CD4-positive, CD25-positive, alpha-beta regulatory T cell (primary cell): ENCODE measurements around the gene IGSF3. TPM values are rescaled to one million over a fixed set of nuclear protein-coding genes. Genes with fewer than 3 reads are reported as not detected.
"Not testable (repeated sequence)": the region's sequence is repeated elsewhere in the genome, so short reads cannot be mapped to it uniquely, and the experiment has no call there.

Source experiments
- ATAC-seq, 2 donors: fragments of 150-1000 bp; cut with Tn5 transposase; one replicate each; pipeline ENCODE4 v1.10.0; 2021; ENCODE audit warnings: low read depth in 2 of 2, moderate number of reproducible peaks in 2 of 2, moderate library complexity in 1 of 2
- DNase-seq, 3 donors: peaks; one replicate each; pipeline versions ENCODE4 v3.0.0 to v3.0.0-alpha.2; 2012 to 2022; ENCODE audit warnings: mixed read lengths in 1 of 3
- H3K27ac ChIP-seq: one replicate; pipeline ENCODE4 v1.7.0; 2013; ENCODE audit warnings: mild to moderate bottlenecking, low read length; ENCODE audit not compliant: insufficient read depth, poor library complexity, severe bottlenecking
- H3K27me3 ChIP-seq: one replicate; pipeline ENCODE4 v1.7.0; 2013; ENCODE audit warnings: low read length; ENCODE audit not compliant: control insufficient read depth, insufficient read depth
- H3K36me3 ChIP-seq: one replicate; pipeline ENCODE4 v1.7.0; 2013; ENCODE audit warnings: mild to moderate bottlenecking, low read length, moderate library complexity; ENCODE audit not compliant: control insufficient read depth, insufficient read depth
- H3K4me1 ChIP-seq: 2 replicates; pipeline ENCODE4 v1.7.0; 2013; ENCODE audit warnings: mild to moderate bottlenecking, low read length; ENCODE audit not compliant: insufficient read depth, control insufficient read depth, poor library complexity, severe bottlenecking
- H3K4me3 ChIP-seq: one replicate; pipeline ENCODE4 v1.7.0; 2013; ENCODE audit warnings: low read depth, mild to moderate bottlenecking, low read length, moderate library complexity
- H3K9me3 ChIP-seq, 2 experiments: 1 replicate in 1 of 2; 2 replicates in 1 of 2; pipeline ENCODE4 v1.7.0; 2013; ENCODE audit warnings: low read length in 2 of 2, mild to moderate bottlenecking in 1 of 2, moderate library complexity in 1 of 2; ENCODE audit not compliant: control insufficient read depth in 2 of 2
- H3K27ac Mint-ChIP-seq, 3 donors: one replicate each; pipeline ENCODE4 v1.8.0; 2020 to 2022; ENCODE audit warnings: mild to moderate bottlenecking in 3 of 3, mixed read lengths in 3 of 3, moderate library complexity in 2 of 3
- H3K27me3 Mint-ChIP-seq: one replicate; pipeline ENCODE4 v1.8.0; 2022; ENCODE audit warnings: mild to moderate bottlenecking, mixed read lengths
- H3K36me3 Mint-ChIP-seq: one replicate; pipeline ENCODE4 v1.8.0; 2020; ENCODE audit warnings: mixed read lengths
- H3K4me1 Mint-ChIP-seq, 4 donors: one replicate each; pipeline ENCODE4 v1.8.0; 2020 to 2022; ENCODE audit warnings: mixed read lengths in 4 of 4, mild to moderate bottlenecking in 1 of 4
- H3K4me3 Mint-ChIP-seq, 4 donors: one replicate each; pipeline ENCODE4 v1.8.0; 2020 to 2022; ENCODE audit warnings: mild to moderate bottlenecking in 4 of 4, mixed read lengths in 4 of 4, moderate library complexity in 3 of 4
- H3K9me3 Mint-ChIP-seq, 7 donors: one replicate each; pipeline ENCODE4 v1.8.0; 2020 to 2022; ENCODE audit warnings: mixed read lengths in 7 of 7, mild to moderate bottlenecking in 3 of 7, moderate library complexity in 2 of 7
- polyA plus RNA-seq, 4 donors: library from polyadenylated mRNA; unstranded; fragments of 300-500 nt; fragmentation: Illumina TruSeq; gene quantifications; one replicate each; pipeline ENCODE4 v1.2.3, GENCODE V29; 2021
- total RNA-seq: library from RNA; stranded (reverse); gene quantifications from one replicate; pipeline ENCODE4 v1.2.3, GENCODE V29; 2022

The IGSF3 gene
- total and polyA plus RNA-seq, 5 donors from 2014 or later: 0.03 to 0.42 (median 0.21) TPM; not detected in 1

- Histone ChIP-seq H3K4me3 (peak overlapping the region; percentile 98), H3K27ac (peak overlapping the region; percentile 93), H3K9me3 (no peaks in the 10 kb centered on the region), H3K4me1 (peaks cover 43% of the 10 kb centered on the region), H3K27me3 (no peaks in the 10 kb centered on the region), H3K36me3 (no peaks in the 10 kb centered on the region)
- H3K9me3 Mint-ChIP-seq: peaks cover 0 to 2% (median 0%) of the 10 kb centered on the region in 7 donors
- H3K4me3 Mint-ChIP-seq: peak overlapping the region; percentile 95 to 100 (median 96)
- H3K36me3 Mint-ChIP-seq: peaks cover 5% of the 10 kb centered on the region
- peaks cover 28 to 74% (median 44%) of the 10 kb centered on the region in 4 donors for H3K4me1 Mint-ChIP-seq
- ATAC-seq (peak; percentile 9 to 11), DNase-seq (peak; percentile 43 to 62 (median 50))
- H3K27ac Mint-ChIP-seq: peak overlapping the region; percentile 91 to 95 (median 95)
- H3K27me3 Mint-ChIP-seq: no peaks in the 10 kb centered on the region
Observed at GRCh38 chr1:116569776-116570357, 97.7 kb downstream of the IGSF3 start.

GRCh38 chr1:116569381-116569670 lies 98.2 kb downstream of the IGSF3 start:
- Mint-ChIP-seq H3K27me3 (no peaks in the 10 kb centered on the region), H3K36me3 (peaks cover 9% of the 10 kb centered on the region), H3K9me3 (peaks cover 0 to 3% (median 0%) of the 10 kb centered on the region in 7 donors), H3K4me1 (peaks cover 28 to 74% (median 46%) of the 10 kb centered on the region in 4 donors), H3K4me3 (peak overlapping the region; percentile 95 to 100 (median 96)), H3K27ac (peak overlapping the region; percentile 77 to 95 (median 95))
- H3K27ac ChIP-seq: peak overlapping the region; percentile 93
- H3K9me3 ChIP-seq: no peaks in the 10 kb centered on the region
- peaks cover 43% of the 10 kb centered on the region for H3K4me1 ChIP-seq
- no peaks in the 10 kb centered on the region for H3K36me3 ChIP-seq
- DNase-seq (no peak), ATAC-seq (no peak)
- H3K4me3 ChIP-seq: peak overlapping the region; percentile 98
- no peaks in the 10 kb centered on the region for H3K27me3 ChIP-seq

- no peaks in the 10 kb centered on the region for H3K36me3 ChIP-seq
- H3K27ac ChIP-seq: peak overlapping the region; percentile 93
- Mint-ChIP-seq H3K4me1 (peaks cover 28 to 76% (median 50%) of the 10 kb centered on the region in 4 donors), H3K4me3 (peak overlapping the region; percentile 95 to 100 (median 96)), H3K36me3 (peaks cover 12% of the 10 kb centered on the region), H3K9me3 (peaks cover 0 to 6% (median 0%) of the 10 kb centered on the region in 7 donors), H3K27ac (peak overlapping the region; percentile 77 to 95 (median 95)), H3K27me3 (no peaks in the 10 kb centered on the region)
- no peak for ATAC-seq
- peak overlapping the region; percentile 98 for H3K4me3 ChIP-seq
- no peak for DNase-seq
- H3K27me3 ChIP-seq: no peaks in the 10 kb centered on the region
- H3K4me1 ChIP-seq: peaks cover 43% of the 10 kb centered on the region
- H3K9me3 ChIP-seq: peaks cover 0 to 2% of the 10 kb centered on the region in 2 experiments
Observed at GRCh38 chr1:116568662-116569380, 98.7 kb downstream of the IGSF3 start.

- Histone ChIP-seq H3K27me3 (no peaks in the 10 kb centered on the region), H3K4me1 (peaks cover 43% of the 10 kb centered on the region), H3K27ac (peak overlapping the region; percentile 93), H3K36me3 (peaks cover 4% of the 10 kb centered on the region), H3K4me3 (peak overlapping the region; percentile 98), H3K9me3 (peaks cover 0 to 8% of the 10 kb centered on the region in 2 experiments)
- peaks cover 29 to 73% (median 50%) of the 10 kb centered on the region in 4 donors for H3K4me1 Mint-ChIP-seq
- peaks cover 0 to 7% (median 0%) of the 10 kb centered on the region in 7 donors for H3K9me3 Mint-ChIP-seq
- DNase-seq: no peak
- H3K27ac Mint-ChIP-seq: peak overlapping the region; percentile 91 to 95 (median 95)
- H3K27me3 Mint-ChIP-seq: no peaks in the 10 kb centered on the region
- H3K4me3 Mint-ChIP-seq: peak overlapping the region; percentile 95 to 100 (median 96)
- peaks cover 12% of the 10 kb centered on the region for H3K36me3 Mint-ChIP-seq
- no peak for ATAC-seq
Observed at GRCh38 chr1:116567790-116568661, 99.5 kb downstream of the IGSF3 start.

- DNase-seq (no peak), ATAC-seq (no peak)
- peaks cover 48% of the 10 kb centered on the region for H3K4me1 ChIP-seq
- peaks cover 4% of the 10 kb centered on the region for H3K36me3 ChIP-seq
- Mint-ChIP-seq H3K36me3 (peaks cover 20% of the 10 kb centered on the region), H3K9me3 (peaks cover 0 to 11% (median 2%) of the 10 kb centered on the region in 7 donors), H3K27ac (peak overlapping the region in 1 of 3 donors; percentile 47), H3K27me3 (no peaks in the 10 kb centered on the region), H3K4me1 (peaks cover 46 to 86% (median 66%) of the 10 kb centered on the region in 4 donors), H3K4me3 (peak overlapping the region in 1 of 4 donors; percentile 4)
- peaks cover 0 to 8% of the 10 kb centered on the region in 2 experiments for H3K9me3 ChIP-seq
- no peak overlapping the region for H3K4me3 ChIP-seq
- H3K27me3 ChIP-seq: no peaks in the 10 kb centered on the region
- H3K27ac ChIP-seq: no peak overlapping the region
Observed at GRCh38 chr1:116565222-116565621, 102.3 kb downstream of the IGSF3 start.

GRCh38 chr1:116564426-116564825 lies 103.1 kb downstream of the IGSF3 start:
- Histone ChIP-seq H3K27me3 (no peaks in the 10 kb centered on the region), H3K4me3 (peak overlapping the region; percentile 10), H3K9me3 (peaks cover 0 to 8% of the 10 kb centered on the region in 2 experiments), H3K36me3 (peaks cover 4% of the 10 kb centered on the region), H3K27ac (peak overlapping the region; percentile 8), H3K4me1 (peaks cover 48% of the 10 kb centered on the region)
- Mint-ChIP-seq H3K9me3 (peaks cover 0 to 11% (median 2%) of the 10 kb centered on the region in 7 donors), H3K36me3 (peaks cover 20% of the 10 kb centered on the region), H3K27ac (peak overlapping the region in 2 of 3 donors; percentile 28 to 47), H3K4me1 (peaks cover 47 to 83% (median 67%) of the 10 kb centered on the region in 4 donors), H3K27me3 (no peaks in the 10 kb centered on the region), H3K4me3 (peak overlapping the region in 1 of 4 donors; percentile 4)
- DNase-seq (no peak), ATAC-seq (no peak)

GRCh38 chr1:116562465-116562864 lies 105.1 kb downstream of the IGSF3 start:
- Histone ChIP-seq H3K27ac (peak overlapping the region; percentile 80), H3K4me3 (peak overlapping the region; percentile 75), H3K4me1 (peaks cover 49% of the 10 kb centered on the region)
- not testable (repeated sequence) for H3K27me3 ChIP-seq, H3K9me3 ChIP-seq, DNase-seq, ATAC-seq, H3K27me3 Mint-ChIP-seq, H3K36me3 ChIP-seq
- Mint-ChIP-seq H3K36me3 (peaks cover 20% of the 10 kb centered on the region), H3K4me3 (peak overlapping the region in 1 of 4 donors; percentile 62), H3K27ac (peak overlapping the region in 1 of 3 donors; percentile 78), H3K9me3 (peaks cover 0 to 11% (median 2%) of the 10 kb centered on the region in 7 donors), H3K4me1 (peaks cover 31 to 79% (median 64%) of the 10 kb centered on the region in 4 donors)
